ENCODE results near the gene CRABP2.

CRABP2 gene

DNA sequence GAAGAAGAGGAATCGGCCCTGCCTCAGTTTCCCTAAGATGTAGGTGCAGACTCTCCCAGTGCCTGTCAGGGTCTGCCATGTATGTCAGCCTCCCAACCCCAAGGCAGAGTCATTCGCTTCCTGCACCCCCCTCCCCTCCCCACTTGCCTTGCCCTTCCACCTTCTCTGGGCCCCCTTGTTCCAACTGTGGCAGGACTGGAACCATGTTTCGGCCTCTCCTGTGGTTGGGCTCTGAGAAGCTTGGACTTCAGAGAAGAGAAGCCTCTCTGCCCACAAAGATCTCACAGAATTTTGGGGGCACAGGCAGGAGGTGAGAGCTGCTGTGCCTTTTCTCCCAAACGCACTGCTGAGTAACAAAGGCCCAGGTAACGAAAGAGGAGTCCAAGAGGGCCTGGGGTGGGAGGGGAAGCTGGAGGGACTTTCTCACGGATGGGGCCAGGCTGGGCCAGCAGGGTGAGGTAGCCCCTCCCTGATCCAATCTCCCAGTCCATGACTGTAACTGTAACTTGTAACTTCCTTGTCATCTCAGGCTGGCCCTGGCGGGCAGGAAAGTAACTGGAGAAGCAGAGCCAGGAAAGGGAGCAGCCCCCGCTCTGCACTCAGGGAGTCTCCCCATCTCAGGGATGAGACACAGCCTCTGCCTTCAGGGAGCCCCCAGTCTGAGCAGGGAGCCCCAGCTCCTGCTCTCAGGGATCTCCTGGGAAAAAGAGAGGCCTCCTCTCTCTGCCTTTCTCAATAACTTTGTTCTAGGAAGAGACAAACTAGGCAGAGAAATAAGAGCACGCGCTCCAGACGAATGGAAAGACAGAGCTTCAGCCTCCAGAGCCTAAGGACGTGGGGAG is 11.3 kb downstream of the CRABP2 start:
- H3K4me3 ChIP-seq (ENCODE audit: low read depth, low read length) = no peak overlapping the region
- no peak for DNase-seq (ENCODE audit: low read depth)

DNA sequence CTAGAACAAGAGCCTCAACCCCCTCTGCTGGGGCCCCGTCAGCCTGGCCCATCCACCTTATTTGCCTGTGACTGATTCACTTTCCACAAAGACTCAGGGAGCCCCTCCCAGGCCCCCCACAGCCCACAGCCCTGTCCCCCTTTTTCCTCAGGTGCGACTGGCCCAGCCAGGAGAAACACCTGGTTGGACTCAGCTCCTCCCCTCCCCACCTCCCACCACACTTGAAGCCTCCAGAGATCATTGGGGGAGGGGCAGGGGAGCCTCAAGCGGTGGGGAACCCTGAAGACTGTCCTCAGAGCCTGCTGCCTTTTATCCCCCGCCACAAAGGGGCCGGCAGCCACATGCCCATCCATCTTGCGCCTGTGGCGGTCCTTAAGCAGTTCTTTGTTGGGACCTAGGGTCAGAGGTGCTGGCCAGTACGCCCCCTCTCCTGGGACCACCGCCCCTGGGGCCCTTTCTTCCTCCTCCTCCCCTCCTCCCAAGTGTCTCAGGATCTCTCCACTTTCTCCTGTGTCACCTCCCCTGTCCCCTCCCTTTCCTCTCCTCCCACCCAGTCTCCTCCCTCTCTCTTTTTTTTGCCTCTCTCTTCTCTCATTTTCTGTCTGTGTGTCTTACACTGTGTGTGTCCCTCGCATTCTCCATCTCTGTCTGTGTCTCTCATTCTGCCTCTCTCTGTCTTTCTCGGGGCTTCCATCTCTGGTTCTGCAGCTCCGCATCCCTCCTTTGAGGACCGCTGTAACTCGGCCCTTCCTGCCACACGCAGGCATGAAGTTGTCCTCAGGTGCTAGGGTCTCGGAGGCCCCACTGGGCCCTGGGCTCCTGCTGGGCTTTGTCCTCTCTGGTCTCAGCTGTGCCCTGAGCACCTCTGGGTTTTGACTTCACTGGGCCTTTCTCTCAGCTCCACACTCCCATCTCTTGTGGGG is 12.2 kb downstream of the CRABP2 start:
- H3K4me3 ChIP-seq (ENCODE audit: low read depth, low read length) = no peak overlapping the region
- no peak for DNase-seq (ENCODE audit: low read depth)

DNA sequence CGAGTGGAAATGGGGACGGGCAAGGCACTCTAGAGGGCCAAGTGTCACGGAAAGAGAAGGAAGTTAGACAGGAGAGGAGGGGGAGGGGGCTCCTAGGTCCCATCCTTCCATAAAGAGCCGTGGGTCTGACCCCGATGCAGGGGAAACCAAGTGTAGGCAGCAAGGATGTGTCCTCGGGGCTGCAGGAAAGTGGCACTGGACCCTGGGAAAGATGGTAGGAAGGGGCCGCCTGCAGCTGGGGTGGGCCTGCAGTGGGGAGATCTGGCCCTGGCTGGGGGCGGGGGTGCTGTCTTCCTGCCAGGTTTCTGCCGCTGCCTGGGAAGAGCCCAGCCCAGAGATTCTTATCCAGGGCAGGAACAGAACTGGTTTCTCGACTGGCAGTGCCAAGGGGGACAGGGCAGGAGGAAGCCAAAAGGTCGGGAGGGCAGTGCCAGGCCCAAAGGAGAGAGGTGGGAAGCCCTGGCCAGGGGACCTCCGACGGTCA is 12.9 kb downstream of the CRABP2 start:
- DNase-seq (ENCODE audit: low read depth) = no peak
- H3K4me3 ChIP-seq (ENCODE audit: low read depth, low read length) = no peak overlapping the region

DNA sequence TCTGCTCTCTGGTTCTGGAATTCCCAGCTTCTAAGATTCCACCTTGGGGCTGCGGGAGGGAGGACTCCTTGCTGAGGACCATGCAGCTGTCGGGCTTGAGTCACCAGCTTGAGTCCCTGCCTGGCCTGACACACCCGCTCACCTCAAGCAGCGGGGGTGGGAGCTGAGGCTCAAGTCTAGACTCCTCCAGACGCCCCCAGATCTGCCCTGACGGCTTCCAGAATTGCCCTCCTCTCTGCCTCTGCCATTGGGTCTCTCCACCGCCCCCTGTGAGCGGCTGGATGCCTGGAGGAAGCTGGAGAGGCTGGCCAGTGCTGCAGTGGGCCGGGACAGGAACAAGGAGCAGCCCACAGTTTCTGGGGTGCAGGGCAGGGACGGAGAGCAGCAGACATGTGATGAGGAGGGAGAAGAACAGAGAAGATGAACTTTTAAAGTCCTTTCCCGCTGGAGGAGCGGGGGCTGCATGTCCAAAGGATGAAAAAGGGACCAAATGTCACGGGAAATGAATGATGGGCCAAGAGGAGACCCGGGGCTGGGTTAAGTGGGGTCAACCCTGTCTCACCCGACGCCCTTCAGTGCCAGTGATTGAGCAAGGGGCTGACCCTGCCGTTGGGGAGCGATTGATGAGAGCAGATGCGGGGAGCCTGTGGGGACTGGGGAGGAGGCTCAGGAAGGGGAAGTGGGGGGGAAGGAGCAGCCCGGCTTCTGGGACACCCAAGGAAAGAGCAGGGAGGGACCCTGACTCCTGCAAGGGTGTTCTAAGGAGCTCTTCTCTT is 13.5 kb downstream of the CRABP2 start:
- no peak for DNase-seq (ENCODE audit: low read depth)
- no peak overlapping the region for H3K4me3 ChIP-seq (ENCODE audit: low read depth, low read length)

DNA sequence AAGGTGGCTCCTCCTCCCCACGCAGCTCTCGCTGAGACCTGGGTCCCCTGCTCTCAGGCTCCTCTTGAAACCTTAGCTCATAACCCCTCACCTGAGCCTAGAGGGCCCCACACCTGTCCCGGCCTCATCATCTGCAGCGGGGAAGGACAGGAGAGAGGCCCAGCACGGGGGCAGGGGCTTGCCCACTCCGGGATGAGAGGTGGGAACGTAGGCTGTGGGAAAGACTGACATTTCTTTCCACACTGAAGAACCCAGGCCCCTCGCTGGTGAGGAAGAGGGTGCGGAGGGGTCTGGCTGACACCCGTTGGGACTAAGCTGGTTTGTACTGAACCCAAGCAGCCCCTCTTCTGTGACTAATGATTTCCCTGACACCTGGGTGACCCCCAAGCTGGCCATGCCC is 14.2 kb downstream of the CRABP2 start:
- no peak overlapping the region for H3K4me3 ChIP-seq (ENCODE audit: low read depth, low read length)
- no peak for DNase-seq (ENCODE audit: low read depth)

DNA sequence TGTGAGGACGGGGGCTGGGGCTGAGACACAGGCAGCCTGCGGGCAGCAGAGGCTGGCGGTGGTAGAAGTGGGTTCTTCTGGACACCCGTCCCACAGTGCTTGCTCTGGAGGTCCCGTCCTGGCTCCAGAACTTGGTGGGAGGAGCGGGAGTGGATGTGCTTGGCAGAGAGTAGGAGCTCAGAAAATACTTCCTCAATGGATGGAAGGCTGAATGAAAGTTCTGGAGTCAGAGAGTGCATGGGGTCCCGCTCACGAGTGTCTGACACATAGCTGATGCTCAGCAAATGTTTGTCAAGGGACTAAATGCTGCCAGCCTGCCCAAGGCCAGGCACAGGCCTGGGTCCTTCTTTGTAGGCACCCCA is 14.7 kb downstream of the CRABP2 start:
- DNase-seq (ENCODE audit: low read depth) = no peak
- H3K4me3 ChIP-seq (ENCODE audit: low read depth, low read length) = no peak overlapping the region

DNA sequence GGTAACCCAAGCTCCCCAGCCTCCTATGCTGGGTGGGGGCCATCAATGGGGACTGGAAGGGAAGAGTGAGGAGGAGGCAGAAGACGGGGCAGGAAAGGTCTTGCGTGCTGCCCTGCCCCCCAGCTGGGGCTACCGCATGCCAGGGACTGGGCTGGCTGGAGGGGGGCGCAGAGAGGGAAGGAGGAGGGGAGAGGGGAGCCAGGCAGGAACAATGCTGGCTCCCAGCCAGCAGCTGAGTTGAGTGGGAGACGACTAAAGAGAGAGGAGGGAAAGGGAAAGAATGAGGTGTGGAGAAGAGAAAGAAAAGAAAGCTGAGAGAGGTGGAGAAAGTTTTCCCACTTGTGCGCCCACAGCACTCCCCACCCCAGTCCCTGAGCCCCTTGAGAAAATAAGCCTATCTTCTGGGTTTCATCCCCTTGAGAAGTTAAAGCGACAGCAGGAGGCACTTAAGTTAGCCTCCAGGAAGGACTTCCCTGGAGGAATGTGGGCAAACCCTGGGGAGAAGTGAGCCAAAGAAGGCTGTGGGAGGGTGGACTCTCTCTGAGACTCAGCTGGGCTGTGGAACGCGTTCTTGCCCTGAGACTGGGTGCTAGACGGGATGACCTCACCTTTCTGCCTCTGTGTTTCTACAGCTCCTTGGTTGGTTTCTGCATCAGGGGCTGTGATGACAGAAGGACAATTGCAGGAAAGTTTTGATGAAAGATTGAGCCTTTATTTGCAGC is 15.3 kb downstream of the CRABP2 start:
- no peak for DNase-seq (ENCODE audit: low read depth)
- peak overlapping the region; percentile 6 for H3K4me3 ChIP-seq (ENCODE audit: low read depth, low read length)

DNA sequence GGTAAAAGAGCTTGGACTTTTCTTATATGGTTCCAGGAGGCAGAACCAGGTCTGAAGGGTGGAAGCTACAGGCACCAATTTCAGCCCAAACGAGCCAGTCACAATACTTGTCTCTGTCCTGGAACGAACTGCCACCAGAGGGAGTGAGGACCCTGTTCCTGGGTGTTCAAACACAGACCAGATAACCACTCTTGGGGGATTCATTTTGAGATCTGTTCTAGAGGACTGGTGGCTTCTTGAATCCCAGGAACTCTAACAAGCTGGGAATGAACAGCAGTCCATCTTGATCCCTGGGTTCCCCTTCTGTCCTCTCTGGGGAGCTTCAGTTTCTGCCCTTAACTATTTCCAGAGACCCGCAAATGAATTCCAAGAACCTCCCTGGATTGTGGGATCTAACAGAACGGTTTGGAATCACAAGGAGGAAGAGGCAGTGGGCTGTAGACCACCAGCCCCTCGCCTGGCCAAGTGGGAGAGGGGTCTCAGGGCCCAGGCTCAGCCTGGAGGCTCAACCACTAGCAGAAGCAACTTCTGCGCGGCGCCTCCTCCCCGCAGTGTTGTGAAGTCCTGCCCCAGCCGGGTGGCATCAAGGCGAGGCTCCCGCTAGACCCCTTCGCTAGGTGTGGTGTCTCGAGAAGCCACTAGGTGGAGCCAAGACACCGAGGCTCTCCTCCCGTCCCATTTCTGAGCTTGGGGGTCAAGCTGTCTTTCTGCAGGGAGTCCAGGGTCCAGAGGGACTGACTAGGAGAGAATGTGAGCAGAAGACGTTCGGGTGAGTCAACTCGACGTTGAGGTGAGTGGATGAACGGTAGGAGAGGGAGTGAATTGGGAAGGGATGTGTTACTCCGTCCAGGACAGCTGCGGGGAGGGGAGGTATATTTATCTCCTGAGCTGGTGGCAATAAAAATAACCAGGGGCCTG is 16.1 kb downstream of the CRABP2 start:
- peak overlapping the region; percentile 19 for H3K4me3 ChIP-seq (ENCODE audit: low read depth, low read length)

DNA sequence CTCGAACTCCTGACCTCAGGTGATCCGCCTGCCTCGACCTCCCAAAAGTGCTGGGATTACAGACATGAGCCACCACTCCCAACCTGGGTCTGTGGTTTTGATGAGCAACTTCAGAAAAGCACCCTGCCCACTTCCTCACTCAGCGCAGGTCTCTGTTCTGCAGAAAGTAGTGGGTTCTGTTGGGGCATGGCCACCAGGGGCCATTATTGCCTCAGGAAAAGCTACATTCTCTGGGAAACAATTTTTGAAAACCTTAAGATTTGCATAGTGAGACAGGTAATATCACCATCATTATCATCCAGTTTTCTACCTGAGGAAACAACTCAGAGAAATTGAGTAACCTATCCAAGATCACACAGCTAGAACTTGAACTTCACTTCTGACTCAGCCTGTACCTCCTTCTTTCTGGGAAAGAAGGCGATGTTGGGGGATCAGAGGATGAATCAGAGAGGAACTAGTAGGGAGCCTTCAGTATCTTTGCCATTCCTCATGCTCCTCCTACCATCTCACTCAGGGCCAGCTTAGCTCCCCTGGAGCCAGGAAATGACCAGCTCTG is 21.1 kb downstream of the CRABP2 start:
- DNase-seq (ENCODE audit: low read depth) = no peak
- no peak overlapping the region for H3K4me3 ChIP-seq (ENCODE audit: low read depth, low read length)

More for the DNA sequence above, 16.1 kb downstream of the CRABP2 start:
- peak; percentile 64 for DNase-seq (ENCODE audit: low read depth)

DNA sequence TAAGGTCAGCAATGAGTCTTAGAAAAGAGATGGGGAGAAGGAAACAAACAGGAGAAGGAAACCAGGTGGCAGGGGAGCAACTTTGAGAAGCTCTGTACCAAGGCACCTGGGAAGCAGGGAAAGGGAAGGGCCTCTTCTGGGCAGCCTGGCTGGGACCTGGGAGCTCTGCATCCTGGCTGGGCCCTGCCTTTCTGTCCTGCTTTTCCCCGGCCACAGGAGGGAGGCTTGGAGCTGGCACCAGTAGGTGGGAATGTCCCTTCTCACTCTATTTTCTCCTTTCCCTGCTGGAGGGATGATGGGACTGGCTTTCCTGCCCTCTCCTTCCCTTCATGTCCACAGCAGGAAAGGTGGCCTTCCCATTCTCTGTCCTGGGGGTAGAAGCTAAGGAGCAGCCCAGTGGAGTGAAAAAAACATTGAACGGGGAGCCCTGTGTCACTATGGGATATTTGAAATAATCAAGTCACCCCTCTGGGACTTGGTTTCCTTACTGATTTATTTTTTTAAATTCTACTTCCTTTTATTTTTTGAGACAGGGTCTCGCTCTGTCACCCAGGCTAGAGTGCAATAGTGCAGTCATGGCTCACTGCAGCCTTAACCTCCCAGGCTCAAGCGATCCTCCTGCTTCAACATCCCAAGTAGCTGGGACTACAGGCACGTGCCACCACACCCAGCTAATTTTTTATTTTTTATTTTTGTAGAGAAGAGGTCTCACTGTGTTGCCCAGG is 23.1 kb downstream of the CRABP2 start:
- no peak overlapping the region for H3K4me3 ChIP-seq (ENCODE audit: low read depth, low read length)
- no peak for DNase-seq (ENCODE audit: low read depth)

DNA sequence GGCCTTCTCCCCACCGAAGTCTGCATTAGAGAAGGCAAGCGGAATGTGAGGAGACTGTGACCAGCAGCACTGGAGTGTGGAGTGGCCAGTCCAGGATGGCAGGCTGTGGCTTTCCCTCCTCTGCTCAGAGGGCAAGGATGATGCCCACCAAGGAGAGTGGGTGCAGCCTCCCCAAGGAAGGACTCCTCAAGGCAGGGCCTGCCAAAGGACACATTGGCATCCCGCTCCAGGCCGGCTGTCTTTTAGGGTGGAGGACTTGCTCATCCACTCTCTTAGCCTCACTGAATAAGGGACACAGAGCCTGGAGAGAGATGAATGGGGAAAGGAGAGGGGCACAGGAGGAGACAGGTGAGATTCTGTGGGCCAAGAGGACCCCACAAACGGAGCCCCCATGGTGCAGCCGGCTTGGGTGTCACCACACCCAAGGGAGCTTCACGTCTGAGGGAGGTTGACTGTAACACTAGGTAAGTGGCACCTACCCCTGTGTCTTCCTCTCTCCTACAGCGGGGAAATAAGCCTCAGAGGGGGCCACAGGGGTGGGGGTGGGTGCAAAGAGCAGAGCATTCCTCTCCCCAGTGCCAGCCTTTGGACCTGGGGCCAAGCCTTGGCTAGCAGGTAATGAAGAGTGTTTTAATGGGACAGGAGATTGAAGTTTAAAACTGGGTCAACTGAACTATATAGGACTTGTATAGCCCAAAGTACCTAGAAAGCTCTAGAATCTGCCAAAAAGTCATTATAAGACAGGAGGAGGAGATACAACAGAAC is 24.0 kb downstream of the CRABP2 start:
- H3K4me3 ChIP-seq (ENCODE audit: low read depth, low read length) = no peak overlapping the region
- DNase-seq (ENCODE audit: low read depth) = no peak

DNA sequence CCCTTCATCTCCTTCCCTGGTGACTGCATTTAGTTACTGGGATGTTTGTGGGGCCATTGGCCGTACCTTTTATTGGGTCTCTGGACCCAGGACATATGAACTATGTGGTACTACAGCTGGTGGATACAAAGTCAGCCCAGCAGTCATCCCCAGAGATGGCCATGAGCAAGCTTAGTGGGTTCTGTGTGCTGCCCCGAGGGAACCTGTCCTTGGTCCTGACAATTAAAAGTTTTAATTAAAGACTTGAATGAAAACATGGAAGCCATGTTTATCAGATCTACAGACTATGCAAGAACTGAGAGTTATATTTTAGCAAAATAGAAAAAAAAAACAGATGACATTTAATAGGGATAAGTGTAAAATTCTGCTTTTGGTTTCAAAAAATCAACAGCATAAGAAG is 25.3 kb downstream of the CRABP2 start:
- DNase-seq (ENCODE audit: low read depth) = no peak
- H3K4me3 ChIP-seq (ENCODE audit: low read depth, low read length) = no peak overlapping the region

DNA sequence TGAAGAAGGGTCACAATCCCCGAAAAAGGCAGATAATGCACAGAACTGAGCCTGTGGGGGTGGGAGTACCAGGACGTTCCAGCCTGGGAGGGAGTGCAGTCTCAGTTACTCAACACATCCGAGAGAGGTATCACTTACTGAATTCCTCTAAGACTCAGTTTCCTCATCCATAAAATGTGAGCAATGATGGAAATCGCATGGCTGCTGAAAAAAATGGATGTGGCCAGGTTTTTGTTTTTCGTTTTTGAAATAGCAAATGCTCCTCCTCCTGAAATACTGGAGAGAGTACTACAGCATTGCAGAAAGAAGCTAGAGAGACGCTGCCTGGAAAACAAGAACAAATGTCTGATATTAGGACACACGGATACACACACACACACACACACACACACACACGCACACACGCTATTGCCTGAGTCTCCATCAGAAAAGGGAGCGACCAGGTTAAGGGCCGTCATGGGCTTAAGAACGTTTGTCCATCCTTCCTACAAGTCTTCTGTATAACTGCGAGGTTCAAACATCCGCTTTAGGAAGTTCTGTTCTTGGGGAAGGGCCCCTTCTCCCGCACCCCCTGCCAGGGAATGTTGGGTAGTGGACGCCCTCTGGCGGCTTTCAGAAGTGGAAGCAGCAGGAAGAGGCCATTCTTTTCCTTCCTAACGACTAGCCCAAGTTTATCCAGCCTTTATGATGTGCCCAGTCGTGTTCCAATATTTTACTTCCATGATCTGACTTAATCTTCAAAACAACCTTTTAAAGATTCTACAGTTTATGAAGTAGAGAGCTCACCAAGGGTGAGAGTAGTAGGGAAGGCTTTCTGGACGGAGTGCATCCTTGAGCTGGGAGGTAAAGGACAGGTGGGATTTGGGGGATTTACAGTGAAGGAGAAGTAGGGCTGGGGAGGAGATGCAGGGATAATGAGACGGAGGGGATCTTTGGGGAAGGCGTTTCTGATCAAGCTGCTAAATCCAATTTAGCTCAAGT is 27.5 kb downstream of the CRABP2 start:
- DNase-seq (ENCODE audit: low read depth) = no peak
- peak overlapping the region; percentile 62 for H3K4me3 ChIP-seq (ENCODE audit: low read depth, low read length)

DNA sequence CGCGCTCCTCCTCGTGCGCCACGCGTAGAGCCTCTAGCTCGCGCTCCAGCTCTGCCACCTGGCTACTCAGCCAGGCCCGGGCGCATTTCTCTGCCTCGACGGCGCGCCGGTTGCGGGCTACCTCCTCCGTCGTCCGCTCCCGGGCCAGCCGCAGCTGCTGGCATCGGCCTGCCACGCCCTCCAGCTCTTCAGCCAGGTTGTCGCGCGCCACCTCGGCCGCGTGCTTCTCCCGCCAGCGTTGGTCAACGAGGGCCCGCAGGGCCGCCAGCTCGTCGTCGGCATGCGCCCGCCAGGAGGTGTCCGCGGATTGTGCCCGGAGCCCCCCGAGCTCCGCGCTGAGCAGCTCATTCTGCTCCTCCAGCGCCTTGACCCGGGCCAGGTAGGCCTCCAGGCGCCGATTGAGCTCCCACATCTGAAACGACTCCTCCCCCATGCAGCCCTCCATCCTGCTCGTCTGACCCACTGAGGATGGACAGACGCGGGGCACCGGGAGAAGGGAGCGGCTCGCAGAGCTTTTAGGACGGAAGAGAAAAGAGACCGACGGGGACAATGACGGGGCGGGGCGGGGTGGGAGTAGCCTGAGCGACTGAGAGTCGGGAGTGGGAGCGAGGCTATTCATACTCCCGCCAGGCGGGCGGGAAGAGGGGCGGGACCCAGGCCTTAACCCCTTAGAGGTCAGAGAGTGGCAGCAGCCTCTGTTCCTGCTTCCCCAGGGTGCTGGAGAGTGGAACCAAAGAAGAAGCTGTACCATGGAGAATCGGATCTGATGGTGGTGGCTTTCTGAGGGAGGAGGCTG is 28.4 kb downstream of the CRABP2 start, which contains the start of gene NES:
Gene NES (minus strand): TSS at position 588 of the 796 bp plus-strand sequence. CDS start 143 bp downstream, at position 445.
- peak within 1 kb of the TSS; percentile 62 for H3K4me3 ChIP-seq (ENCODE audit: low read depth, low read length)
- no peak for DNase-seq (ENCODE audit: low read depth)

All from skeletal muscle cell (primary cell).